Panc1 (cell line): ENCODE measurements around the gene C1QTNF3. TPM values are rescaled to one million over a fixed set of nuclear protein-coding genes. Genes with fewer than 3 reads are reported as not detected.

Source experiments
- ATAC-seq: fragments of 200-7000 bp; cut with Tn5 transposase; 2 replicates; pipeline ENCODE4 v1.9.1; 2020; ENCODE audit warnings: mild to moderate bottlenecking, moderate library complexity
- BruUV-seq: library from RNA; stranded (reverse); fragments of 400-500 nt; replicated peaks from 2 replicates; lab custom pipeline; 2021; lab: Mats Ljungman, UMichigan
- CTCF ChIA-PET: fragments of 300-600 bp; sonication (Branson Sonifier 250); formaldehyde crosslinking; loops from one replicate; lab custom pipeline; 2022; ENCODE audit warnings: antibody characterized with exemption; lab: Charles Lee
- POLR2A ChIA-PET: fragments of 300-600 bp; sonication (Branson Sonifier 250); formaldehyde crosslinking; loops from one replicate; lab custom pipeline; 2022; ENCODE audit warnings: antibody characterized with exemption; lab: Charles Lee
- DNase-seq: peaks from one replicate; pipeline ENCODE4 v3.0.0-alpha.2; 2010; ENCODE audit warnings: low read depth, low spot score
- H3K27ac ChIP-seq: 2 replicates; pipeline ENCODE4 v1.5.1; 2011; ENCODE audit warnings: mild to moderate bottlenecking, low read length, inconsistent platforms
- H3K27me3 ChIP-seq: fragments of 200-500 bp; sonication (Bioruptor generic); 2 replicates; pipeline ENCODE4 v1.6.0; 2014; ENCODE audit warnings: low read length, inconsistent platforms; ENCODE audit not compliant: control insufficient read depth, insufficient read depth
- H3K36me3 ChIP-seq: fragments of 200-500 bp; sonication (Bioruptor generic); 2 replicates; pipeline ENCODE4 v1.5.1; 2014; ENCODE audit warnings: inconsistent platforms, mild to moderate bottlenecking, low read length, moderate library complexity; ENCODE audit not compliant: control insufficient read depth, insufficient read depth
- H3K4me1 ChIP-seq: 2 replicates; pipeline ENCODE4 v1.5.1; 2011; ENCODE audit warnings: inconsistent platforms, mild to moderate bottlenecking, low read length, moderate library complexity; ENCODE audit not compliant: control insufficient read depth, insufficient read depth
- H3K4me3 ChIP-seq, 2 experiments: 2 replicates each; pipeline ENCODE4 v1.5.1; 2011 to 2012; ENCODE audit warnings: low read depth in 2 of 2, low read length in 2 of 2, mild to moderate bottlenecking in 2 of 2, inconsistent platforms in 1 of 2, moderate library complexity in 1 of 2
- H3K9me3 ChIP-seq: fragments of 200-500 bp; sonication (Bioruptor generic); 2 replicates; pipeline ENCODE4 v1.5.1; 2014; ENCODE audit warnings: low read depth, mild to moderate bottlenecking, inconsistent platforms, low read length, moderate library complexity; ENCODE audit not compliant: control insufficient read depth, insufficient read depth
- CTCF ChIP-seq: fragments of 450-650 bp; IDR thresholded peaks from 2 replicates; pipeline ENCODE4 v1.5.1; 2017; ENCODE audit warnings: mild to moderate bottlenecking
- POLR2AphosphoS5 ChIP-seq: IDR thresholded peaks from 2 replicates; pipeline ENCODE4 v1.6.1; 2012; ENCODE audit warnings: mild to moderate bottlenecking, low read depth, low read length, moderate library complexity
- REST ChIP-seq, 2 experiments: IDR thresholded peaks; 2 replicates each; pipeline ENCODE4 v1.6.1; 2011 to 2012; ENCODE audit warnings: low read depth in 2 of 2, control low read depth in 1 of 2, low read length in 1 of 2, mild to moderate bottlenecking in 1 of 2, moderate library complexity in 1 of 2; ENCODE audit not compliant: insufficient read depth in 1 of 2
- SIN3A ChIP-seq: IDR thresholded peaks from 2 replicates; pipeline ENCODE4 v1.6.1; 2012; ENCODE audit warnings: low read depth, mild to moderate bottlenecking, low read length, moderate library complexity, borderline replicate concordance; ENCODE audit not compliant: insufficient read depth
- TCF7L2 ChIP-seq: IDR thresholded peaks from 2 replicates; pipeline ENCODE4 v1.6.1; 2011; ENCODE audit warnings: mild to moderate bottlenecking, low read depth, low read length, inconsistent platforms
- in situ Hi-C: cut with HindIII; loops from 2 replicates; pipeline ENCODE4 v1.10.0; 2016; ENCODE audit warnings: low sequenced_read_pairs, low pct_unique_long_range_greater_than_20kb
- intact Hi-C: fragments of 100-400 bp; cut with micrococcal nuclease; formaldehyde crosslinking; loops from one replicate; pipeline ENCODE4 v1.10.0; 2022; ENCODE audit not compliant: unreplicated experiment
- total RNA-seq: library from RNA; stranded (reverse); gene quantifications from one replicate; pipeline ENCODE4 v1.2.1, GENCODE V29; 2021; ENCODE audit not compliant: unreplicated experiment

The C1QTNF3 gene
- total RNA-seq, 1 experiment from 2014 or later = 2.1 TPM

DNA sequence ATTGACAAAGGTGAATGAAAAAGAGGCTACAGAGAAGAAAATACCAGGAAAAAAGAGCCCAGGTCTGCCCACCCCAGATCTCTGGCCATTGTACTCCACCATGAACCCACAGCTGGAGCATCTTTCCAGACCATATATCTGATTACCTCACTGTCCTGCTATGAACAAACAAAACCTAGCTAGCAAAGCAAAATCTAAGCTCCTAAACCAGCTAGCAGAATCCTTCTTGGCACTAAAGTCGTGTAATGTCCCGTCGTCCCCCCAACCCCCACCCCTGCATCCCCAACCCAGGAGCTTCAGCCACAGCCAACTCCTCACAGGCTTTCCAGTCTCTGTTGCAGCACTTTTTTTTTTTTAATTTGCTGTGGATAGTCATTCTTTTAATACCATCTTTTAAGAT is 2.5 kb downstream of the C1QTNF3 start:
- intact Hi-C loops = no loop called here
- no peaks in the 10 kb centered on the region for H3K9me3 ChIP-seq
- no peak for TF ChIP-seq REST (IDR thresholded peaks at IDR 0.05; ENCODE audit: insufficient read depth in 1 of 2, low read depth in 2 of 2, low read length in 1 of 2)
- TF ChIP-seq SIN3A = no peak
- no peak for TF ChIP-seq POLR2AphosphoS5
- no peaks in the 10 kb centered on the region for H3K36me3 ChIP-seq
- ChIA-PET POLR2A (no interaction called here), CTCF (no interaction called here)
- no peak for DNase-seq
- no TSS peak for BruUV-seq
- H3K4me1 ChIP-seq = no peaks in the 10 kb centered on the region
- H3K27ac ChIP-seq = no peak overlapping the region
- no peak for ATAC-seq
- no peak overlapping the region for H3K4me3 ChIP-seq
- H3K27me3 ChIP-seq = no peaks in the 10 kb centered on the region
- in situ Hi-C loops = no loop called here

- ChIA-PET POLR2A (no interaction called here), CTCF (no interaction called here)
- Histone ChIP-seq H3K4me3 (no peak overlapping the region), H3K9me3 (no peaks in the 10 kb centered on the region), H3K27ac (no peak overlapping the region), H3K36me3 (no peaks in the 10 kb centered on the region), H3K27me3 (no peaks in the 10 kb centered on the region), H3K4me1 (no peaks in the 10 kb centered on the region)
- DNase-seq (no peak), ATAC-seq (no peak)
- BruUV-seq = no TSS peak
- no peak for TF ChIP-seq TCF7L2
- TF ChIP-seq POLR2AphosphoS5 = no peak
- TF ChIP-seq SIN3A = no peak
- no peak for TF ChIP-seq REST (IDR thresholded peaks at IDR 0.05; ENCODE audit: insufficient read depth in 1 of 2, low read depth in 2 of 2, low read length in 1 of 2)
- TF ChIP-seq CTCF = no peak
- in situ Hi-C loops (no loop called here), intact Hi-C loops (no loop called here)
These were observed 3.4 kb downstream of the C1QTNF3 start for GRCh38 chr5:34039398-34040157.
